Cardiac fibroblast (primary cell): ENCODE measurements around the gene LYPD8.

Experiments
- DNase-seq, 2 donors: peaks; one replicate each; pipeline versions ENCODE4 v3.0.0 to v3.0.0-alpha.2; 2010; ENCODE audit warnings: low read depth in 2 of 2
- H3K4me3 ChIP-seq, 2 donors: replicated peaks in 1 of 2; 1 replicate in 1 of 2; 2 replicates in 1 of 2; pipeline ENCODE4 v1.5.1; 2011; ENCODE audit warnings: low read depth in 2 of 2, low read length in 2 of 2, mild to moderate bottlenecking in 2 of 2, moderate library complexity in 1 of 2
- TF ChIP-seq, protein P1 (sequence below): IDR thresholded peaks from one replicate; pipeline ENCODE4 v1.5.1; 2011; ENCODE audit warnings: low read depth, mild to moderate bottlenecking, low read length, inconsistent platforms

LYPD8 gene

DNA sequence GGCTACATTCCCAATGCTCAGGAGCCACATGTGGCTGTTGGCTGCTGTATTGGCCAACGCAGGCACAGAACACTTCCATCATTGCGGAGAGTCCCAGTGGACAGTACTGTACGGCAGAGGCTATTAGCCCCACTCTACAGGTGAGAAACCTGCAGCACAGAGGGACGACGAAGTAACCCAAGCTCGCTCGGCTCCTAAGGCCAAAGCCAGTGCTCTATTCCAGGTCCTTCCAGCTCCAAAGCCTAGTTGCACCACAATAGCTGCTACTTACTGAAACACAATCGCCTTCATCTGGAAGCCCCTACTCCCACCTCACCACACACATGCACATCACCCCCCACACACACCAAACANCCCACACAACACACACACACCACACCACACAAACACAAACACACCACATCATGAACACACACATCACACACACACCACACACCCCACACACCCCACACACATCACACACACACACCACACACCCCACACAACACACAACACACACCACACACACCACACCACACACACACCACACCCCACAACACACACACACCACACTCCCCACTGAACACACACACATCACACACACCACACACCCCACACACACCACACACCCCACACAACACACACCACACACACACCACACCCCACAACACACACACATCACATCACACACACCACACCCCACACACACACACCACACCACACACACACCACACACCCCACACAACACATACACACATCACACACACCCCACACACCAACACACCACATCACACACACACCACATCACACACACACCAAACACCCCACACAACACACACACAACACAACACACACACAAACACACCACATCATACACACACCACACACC lies 3.2 kb downstream of the LYPD8 start:
- TF ChIP-seq, protein P1, sequence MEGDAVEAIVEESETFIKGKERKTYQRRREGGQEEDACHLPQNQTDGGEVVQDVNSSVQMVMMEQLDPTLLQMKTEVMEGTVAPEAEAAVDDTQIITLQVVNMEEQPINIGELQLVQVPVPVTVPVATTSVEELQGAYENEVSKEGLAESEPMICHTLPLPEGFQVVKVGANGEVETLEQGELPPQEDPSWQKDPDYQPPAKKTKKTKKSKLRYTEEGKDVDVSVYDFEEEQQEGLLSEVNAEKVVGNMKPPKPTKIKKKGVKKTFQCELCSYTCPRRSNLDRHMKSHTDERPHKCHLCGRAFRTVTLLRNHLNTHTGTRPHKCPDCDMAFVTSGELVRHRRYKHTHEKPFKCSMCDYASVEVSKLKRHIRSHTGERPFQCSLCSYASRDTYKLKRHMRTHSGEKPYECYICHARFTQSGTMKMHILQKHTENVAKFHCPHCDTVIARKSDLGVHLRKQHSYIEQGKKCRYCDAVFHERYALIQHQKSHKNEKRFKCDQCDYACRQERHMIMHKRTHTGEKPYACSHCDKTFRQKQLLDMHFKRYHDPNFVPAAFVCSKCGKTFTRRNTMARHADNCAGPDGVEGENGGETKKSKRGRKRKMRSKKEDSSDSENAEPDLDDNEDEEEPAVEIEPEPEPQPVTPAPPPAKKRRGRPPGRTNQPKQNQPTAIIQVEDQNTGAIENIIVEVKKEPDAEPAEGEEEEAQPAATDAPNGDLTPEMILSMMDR = no peak
- no peak overlapping the region for H3K4me3 ChIP-seq
- peak in 1 of 2 donors; percentile 1 for DNase-seq

DNA sequence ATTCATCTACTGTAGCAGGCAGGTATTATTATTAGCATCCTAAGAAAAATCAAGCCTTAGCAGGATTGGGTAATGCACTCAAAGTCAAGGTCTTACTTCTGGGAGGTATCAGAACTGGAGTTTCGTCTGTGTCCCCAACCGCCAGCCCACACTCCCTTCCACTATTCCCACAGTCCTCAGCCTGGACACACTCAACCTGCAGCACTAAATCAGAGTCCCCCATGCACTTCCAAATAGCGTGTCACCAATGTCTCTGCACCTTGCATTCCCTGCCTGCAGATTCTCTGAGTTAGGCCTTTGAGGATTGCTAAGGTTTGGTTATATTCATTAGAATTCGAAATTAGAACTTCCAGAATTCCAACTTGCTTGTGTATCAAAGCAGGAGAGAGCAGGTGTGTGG lies 3.9 kb downstream of the LYPD8 start:
- TF ChIP-seq, protein P1 = no peak
- no peak for DNase-seq
- H3K4me3 ChIP-seq = no peak overlapping the region

DNA sequence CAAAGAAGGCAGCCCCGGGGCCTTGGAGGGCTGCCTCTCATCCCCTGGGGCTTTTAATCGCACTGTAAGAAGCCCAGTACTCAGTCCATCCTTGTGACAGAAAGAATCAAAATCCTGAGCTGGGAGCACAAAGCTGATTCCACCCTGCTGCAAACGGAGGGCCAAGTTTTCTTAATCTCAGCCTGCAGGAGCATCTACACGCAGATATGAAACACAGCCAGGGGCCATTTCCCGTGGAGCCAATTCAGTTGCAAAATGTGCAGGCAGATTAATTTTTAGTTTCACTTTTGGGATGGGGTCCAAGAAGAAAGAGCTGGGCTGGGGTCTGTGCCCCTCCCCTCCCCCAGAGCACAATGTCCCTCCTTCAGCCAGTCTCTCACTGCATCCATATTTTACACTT lies 4.4 kb downstream of the LYPD8 start:
- H3K4me3 ChIP-seq = no peak overlapping the region
- no peak for DNase-seq

DNA sequence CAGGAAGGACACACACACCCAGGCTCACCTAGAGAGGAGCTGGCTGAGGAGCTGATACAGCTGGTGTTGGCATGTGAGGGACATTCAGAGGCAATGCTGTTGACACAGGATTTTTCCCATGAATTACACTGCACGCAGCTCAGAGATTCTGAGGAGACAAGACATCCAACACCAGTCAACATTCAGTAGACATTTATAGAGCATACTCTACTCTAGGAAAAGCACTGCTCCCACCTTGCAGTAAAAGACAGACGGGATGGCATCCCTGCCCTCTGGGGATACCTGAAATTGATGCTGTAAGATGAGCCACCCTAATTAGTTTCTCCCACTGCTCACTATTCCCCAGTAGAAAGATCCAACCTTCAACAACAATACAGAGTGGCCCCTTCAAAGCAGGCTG lies 5.1 kb downstream of the LYPD8 start:
- TF ChIP-seq, protein P1 = no peak
- no peak for DNase-seq
- no peak overlapping the region for H3K4me3 ChIP-seq

More for the DNA sequence above, 4.4 kb downstream of the LYPD8 start:
- TF ChIP-seq, protein P1 = no peak

DNA sequence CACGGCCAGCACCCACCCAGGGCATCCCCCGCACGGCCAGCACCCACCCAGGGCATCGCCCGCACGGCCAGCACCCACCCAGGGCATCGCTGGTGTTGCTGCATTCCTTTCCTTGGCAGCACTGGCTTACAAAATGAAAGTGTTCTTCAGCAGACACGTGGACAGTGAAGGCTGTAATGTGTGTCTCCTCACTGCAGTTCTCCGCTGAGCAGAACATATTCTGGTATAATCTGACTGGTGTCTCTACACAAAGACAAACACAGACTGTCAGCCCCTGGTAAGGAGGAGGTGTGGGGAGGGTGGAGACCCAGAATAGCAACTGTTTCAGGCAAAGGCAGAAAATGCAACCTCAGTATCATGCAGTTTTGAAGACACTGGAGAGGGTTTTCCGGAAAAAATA lies 7.3 kb downstream of the LYPD8 start:
- no peak for DNase-seq
- H3K4me3 ChIP-seq = no peak overlapping the region
- TF ChIP-seq, protein P1 = no peak

DNA sequence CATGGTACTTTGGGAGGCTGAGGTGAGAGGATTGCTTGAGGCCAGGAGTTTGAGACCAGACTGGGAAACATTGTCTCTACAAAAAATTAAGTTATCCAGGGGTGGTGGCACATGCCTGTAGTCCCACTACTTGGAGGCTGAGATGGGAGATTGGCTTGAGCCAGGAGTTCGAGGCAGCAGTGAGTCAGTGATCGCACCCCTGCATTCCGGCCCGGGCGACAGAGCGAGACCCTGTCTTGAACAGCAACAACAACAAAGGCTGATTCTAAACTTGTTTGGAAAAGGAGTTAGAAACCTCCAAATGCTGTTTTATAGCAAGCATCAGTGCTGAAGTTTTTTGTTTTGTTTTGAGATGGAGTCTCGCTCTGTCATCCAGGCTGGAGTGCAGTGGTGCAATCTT lies 14.7 kb downstream of the LYPD8 start:
- no peak overlapping the region for H3K4me3 ChIP-seq
- TF ChIP-seq, protein P1 = no peak

More for the DNA sequence above, 14.7 kb downstream of the LYPD8 start:
- DNase-seq = no peak
